Stimulated activated CD4-positive, alpha-beta T cell treated with anti-CD3 and anti-CD28 coated beads, Interleukin-4, amount 100 ng/mL, for 1 hour (primary cell): ENCODE measurements around the gene RBM34.
A peak's percentile ranks its signal among the peaks of the same experiment; 100 is the strongest.

Source experiments
- DNase-seq: peaks from one replicate; pipeline ENCODE4 v3.0.0-alpha.2; 2020

Gene RBM34

GRCh38 chr1:235152235-235152634, 8.8 kb downstream of the RBM34 start:
- DNase-seq = no peak

DNA sequence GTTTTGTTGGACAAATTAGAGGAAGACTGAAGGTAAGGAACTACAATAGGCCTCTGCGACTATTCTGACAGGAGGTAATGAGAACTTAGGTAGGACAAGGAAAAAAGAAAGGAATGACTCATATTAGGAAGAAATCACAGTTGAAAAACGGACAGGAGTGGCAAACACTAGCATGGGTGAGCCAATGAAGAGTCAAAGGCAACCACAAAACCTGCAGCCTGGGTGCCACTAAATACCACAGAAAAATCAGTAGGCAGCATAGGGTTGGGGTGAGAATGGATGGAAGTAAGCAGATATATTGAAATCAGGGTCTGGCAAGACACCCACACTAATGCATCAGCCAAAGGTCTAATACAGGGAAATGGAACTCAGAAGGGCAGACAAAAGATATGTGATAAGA, 10.0 kb downstream of the RBM34 start:
- no peak for DNase-seq

DNA sequence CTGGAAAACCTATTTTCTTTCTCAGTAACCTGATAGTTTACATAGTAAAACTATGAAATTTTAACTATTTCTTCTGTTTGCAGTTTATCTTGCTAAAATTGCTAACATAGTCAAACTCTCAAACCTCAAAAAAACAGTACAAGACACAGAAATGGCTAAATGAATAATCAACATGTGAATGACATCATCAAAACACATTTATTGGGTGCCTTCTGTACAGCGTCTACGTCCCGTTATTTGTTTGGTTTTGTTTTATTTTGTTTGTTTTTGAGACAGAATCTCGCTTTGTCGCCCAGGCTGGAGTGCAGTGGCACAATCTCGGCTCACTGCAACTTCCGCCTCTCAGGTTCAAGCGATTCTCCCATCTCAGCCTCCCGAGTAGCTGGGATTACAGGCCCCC, 11.2 kb downstream of the RBM34 start:
- no peak for DNase-seq

DNA sequence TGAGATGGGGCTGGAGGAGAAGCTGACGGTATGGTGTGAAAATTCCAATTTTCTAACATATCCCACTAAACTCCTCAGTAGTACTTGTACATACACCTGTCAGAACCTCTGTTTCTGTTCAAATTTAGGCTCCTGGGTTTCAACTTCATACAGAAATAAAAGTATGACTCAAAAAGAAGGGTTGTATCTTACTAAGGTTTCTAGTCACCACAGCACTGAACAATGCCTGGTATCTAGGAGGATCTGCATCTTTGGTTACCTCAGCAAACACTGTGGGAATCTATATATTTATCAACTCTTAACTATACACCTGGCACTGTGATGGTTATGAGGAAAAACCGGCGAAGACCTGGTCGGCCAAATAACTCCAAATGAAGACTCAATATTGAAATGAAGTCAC, 13.8 kb downstream of the RBM34 start:
- DNase-seq = no peak

GRCh38 chr1:235145639-235146038, 15.4 kb downstream of the RBM34 start:
- no peak for DNase-seq

DNA sequence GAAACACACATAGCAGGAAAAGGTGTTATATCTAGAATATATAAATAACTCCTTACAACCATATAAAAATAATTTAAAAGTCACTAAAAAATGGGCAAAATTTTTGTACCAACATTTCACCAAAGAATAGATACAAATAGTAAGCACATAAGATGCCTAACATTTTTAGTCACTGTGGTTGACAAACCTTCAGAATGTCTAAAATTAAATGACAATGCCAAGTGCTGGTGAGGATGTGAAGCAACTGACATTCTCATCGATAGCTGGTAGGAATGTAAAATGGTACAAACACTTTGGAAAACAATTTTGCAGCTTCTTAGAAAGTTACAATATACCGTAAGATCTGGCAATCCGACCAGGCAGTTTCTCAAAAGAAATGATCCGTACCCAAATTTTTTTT, 18.1 kb downstream of the RBM34 start:
- DNase-seq = no peak

- no peak for DNase-seq
Observed at GRCh38 chr1:235139315-235139714, 21.7 kb downstream of the RBM34 start.

DNA sequence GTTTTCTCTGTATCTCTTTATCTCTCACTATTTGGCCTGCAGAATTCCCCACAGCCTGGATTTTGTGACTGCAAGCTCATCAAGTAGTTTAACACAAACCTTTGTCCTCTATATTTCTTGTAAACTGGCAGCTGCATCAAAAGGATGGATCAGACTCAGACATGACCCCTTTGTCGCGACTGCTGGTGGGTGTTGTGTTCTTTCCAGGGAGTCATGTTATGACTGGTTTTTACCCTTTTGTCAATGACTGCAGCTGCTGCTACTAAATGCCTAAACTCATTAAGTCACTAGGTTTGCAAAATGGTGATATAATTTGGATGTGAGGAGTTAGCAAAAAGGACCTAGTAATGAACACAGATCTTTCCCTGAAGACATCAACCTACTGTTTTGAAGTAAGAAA, 22.2 kb downstream of the RBM34 start:
- no peak for DNase-seq

GRCh38 chr1:235136111-235136510, 24.9 kb downstream of the RBM34 start:
- no peak for DNase-seq

- no peak for DNase-seq
Observed at GRCh38 chr1:235134171-235134570, 26.9 kb downstream of the RBM34 start.

DNA sequence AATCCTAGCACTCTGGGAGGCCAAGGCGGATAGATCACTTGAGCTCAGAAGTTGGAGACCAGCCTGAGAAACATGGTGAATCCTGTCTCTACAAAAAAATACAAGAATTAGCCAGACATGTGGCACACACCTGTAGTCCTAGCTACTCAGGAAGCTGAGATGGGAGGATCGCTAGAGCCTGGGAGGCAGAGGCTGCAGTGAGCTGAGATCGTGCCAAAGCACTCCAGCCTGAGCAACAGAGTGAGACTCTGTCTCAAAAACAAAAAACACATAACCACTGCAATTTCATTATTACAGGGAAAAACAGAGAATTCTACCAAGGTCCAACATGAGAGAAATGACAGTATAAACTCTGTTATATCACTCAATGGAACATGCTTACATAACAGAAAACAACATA, 28.0 kb downstream of the RBM34 start:
- no peak for DNase-seq

- no peak for DNase-seq
Observed at GRCh38 chr1:235131961-235132360, 29.1 kb downstream of the RBM34 start.

DNA sequence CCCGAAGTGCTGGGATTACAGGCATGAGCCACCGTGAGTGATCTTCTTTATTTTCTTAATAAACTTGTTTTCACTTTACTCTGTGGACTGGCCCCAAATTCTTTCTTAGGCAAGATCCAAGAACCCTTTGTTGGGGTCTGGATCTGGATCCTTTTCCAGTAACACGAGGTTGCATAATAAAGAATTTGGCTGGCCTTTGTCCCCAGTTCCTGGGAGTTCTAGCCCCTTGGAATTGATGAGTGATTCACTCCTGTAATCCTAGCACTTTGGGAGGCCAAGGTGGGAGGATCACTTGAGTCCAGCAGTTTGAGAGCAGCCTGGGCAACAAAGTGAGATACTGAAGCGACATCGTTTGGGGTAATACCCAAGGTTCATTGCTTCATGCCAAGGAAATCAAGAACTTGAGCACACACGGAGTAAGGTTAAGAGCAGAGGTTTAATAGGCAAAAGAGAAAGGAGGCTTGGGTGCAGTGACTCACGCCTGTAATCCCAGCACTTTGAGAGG, 30.2 kb downstream of the RBM34 start:
- no peak for DNase-seq

GRCh38 chr1:235129774-235130570, 31.1 kb downstream of the RBM34 start:
- no peak for DNase-seq

DNA sequence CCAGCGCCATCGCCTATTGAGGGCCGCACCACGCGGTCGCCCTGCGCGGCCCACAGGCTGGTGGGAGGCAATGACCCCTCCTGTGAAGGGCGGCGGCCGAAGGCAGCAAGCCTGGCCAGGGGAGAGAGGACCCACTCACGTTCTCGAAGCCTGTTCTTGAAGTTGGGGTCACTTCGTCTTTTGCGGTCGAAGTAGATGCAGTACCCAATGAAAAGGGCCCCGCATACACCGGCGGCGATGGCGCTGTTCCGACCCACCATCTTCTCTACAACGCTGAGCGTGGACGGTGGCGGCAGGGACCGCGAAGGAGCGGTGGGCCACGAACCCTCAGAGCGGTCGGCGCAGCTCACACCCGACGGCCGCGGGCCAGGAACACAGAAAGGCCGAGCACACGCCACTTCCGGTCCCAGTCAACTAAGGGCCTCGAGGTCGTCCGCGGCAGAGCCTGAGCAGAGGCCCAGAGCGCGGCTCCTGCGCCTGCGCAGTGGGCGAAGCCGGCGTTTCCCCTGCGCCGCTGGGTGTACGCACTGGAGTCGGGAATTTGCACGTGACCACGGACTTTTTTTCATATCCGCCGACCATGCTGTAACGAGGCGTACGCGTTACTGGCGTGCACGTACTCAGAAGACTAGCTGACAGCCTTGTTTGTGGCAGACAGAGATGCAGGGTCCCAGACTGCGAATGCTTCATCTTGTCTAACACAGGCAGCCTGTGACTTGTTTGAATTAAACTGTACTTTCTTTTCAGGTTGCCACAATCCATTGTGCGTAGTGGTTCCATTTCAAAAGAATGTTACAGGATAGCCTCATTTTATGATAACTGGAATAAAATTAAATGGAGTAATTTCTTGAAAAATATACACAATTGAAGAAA, 32.4 kb downstream of the RBM34 start, which contains the start of gene TOMM20:
TSS of gene TOMM20 (minus strand) at position 382 of the 873 bp plus-strand sequence. CDS start at position 260, 122 bp downstream.
- DNase-seq = peak; percentile 92

GRCh38 chr1:235127732-235128455, 33.2 kb downstream of the RBM34 start:
- DNase-seq = peak; percentile 12

GRCh38 chr1:235127203-235127602, 33.8 kb downstream of the RBM34 start:
- DNase-seq = no peak

DNA sequence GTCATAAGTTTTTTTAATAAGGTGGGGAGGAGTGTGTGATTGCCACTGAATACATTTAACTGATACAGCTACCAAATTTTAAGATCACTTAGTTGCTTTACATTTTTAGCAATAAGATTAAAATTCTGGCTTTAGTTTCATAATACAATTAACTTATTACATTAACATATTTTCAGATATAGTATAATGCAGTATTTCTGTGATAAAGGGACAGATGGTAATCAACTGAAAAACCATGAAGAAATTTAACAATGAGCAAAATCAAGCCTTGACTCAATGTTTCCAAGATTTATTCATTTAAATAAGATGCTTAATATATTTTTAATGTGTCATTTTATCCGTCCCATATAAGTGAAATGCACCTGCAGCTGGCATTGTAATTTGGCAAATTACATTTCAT, 36.4 kb downstream of the RBM34 start:
- no peak for DNase-seq

- DNase-seq = no peak
Observed at GRCh38 chr1:235124111-235124510, 36.9 kb downstream of the RBM34 start.

GRCh38 chr1:235122348-235122747, 38.7 kb downstream of the RBM34 start:
- DNase-seq = no peak

GRCh38 chr1:235113183-235113917, 47.7 kb downstream of the RBM34 start:
- no peak for DNase-seq
